ENCODE data around the gene LRRC9. TPM values are rescaled to one million over a fixed set of nuclear protein-coding genes. Genes with fewer than 3 reads are reported as not detected.
"Not testable (repeated sequence)": the region's sequence is repeated elsewhere in the genome, so short reads cannot be mapped to it uniquely, and the experiment has no call there.

Gene LRRC9
- total and polyA plus RNA-seq, 2 donors: under 0.01 TPM; not detected in 1

GRCh38 chr14:60008042-60008441, 88.1 kb downstream of the LRRC9 start:
- no peak overlapping the region for H3K4me3 ChIP-seq (ENCODE audit: low read length in 2 of 2)
- H3K36me3 ChIP-seq (ENCODE audit: control insufficient read depth in 2 of 2, insufficient read depth in 2 of 2, low read length in 1 of 2): no peaks in the 10 kb centered on the region
- no peaks in the 10 kb centered on the region for H3K27me3 ChIP-seq (ENCODE audit: control insufficient read depth in 2 of 2, insufficient read depth in 1 of 2, low read length in 1 of 2)
- H3K4me1 ChIP-seq (ENCODE audit: control insufficient read depth in 2 of 2, insufficient read depth in 2 of 2, low read length in 2 of 2): no peaks in the 10 kb centered on the region
- no peak overlapping the region for H3K27ac ChIP-seq (ENCODE audit: low read depth in 1 of 2, low read length in 1 of 2)
- WGBS: 88% methylated on average over 1 of the region's 1 CpG
- DNase-seq (ENCODE audit: low read depth in 6 of 9, low spot score in 9 of 9): no peak
- H3K9me3 ChIP-seq (ENCODE audit: control insufficient read depth in 2 of 2, insufficient read depth in 1 of 2, low read length in 1 of 2): peaks cover 0 to 7% of the 10 kb centered on the region in 2 donors

GRCh38 chr14:60010263-60010662, 90.3 kb downstream of the LRRC9 start:
- not testable (repeated sequence) for DNase-seq (ENCODE audit: low read depth in 6 of 9, low spot score in 9 of 9); H3K4me3 ChIP-seq (ENCODE audit: low read length in 2 of 2); H3K9me3 ChIP-seq (ENCODE audit: control insufficient read depth in 2 of 2, insufficient read depth in 1 of 2, low read length in 1 of 2); H3K27ac ChIP-seq (ENCODE audit: low read depth in 1 of 2, low read length in 1 of 2); H3K4me1 ChIP-seq (ENCODE audit: control insufficient read depth in 2 of 2, insufficient read depth in 2 of 2, low read length in 2 of 2); H3K36me3 ChIP-seq (ENCODE audit: control insufficient read depth in 2 of 2, insufficient read depth in 2 of 2, low read length in 1 of 2); H3K27me3 ChIP-seq (ENCODE audit: control insufficient read depth in 2 of 2, insufficient read depth in 1 of 2, low read length in 1 of 2)
- WGBS: 64% methylated on average over 4 of the region's 4 CpGs

- peaks cover 0 to 7% of the 10 kb centered on the region in 2 donors for H3K9me3 ChIP-seq (ENCODE audit: control insufficient read depth in 2 of 2, insufficient read depth in 1 of 2, low read length in 1 of 2)
- no peaks in the 10 kb centered on the region for H3K4me1 ChIP-seq (ENCODE audit: control insufficient read depth in 2 of 2, insufficient read depth in 2 of 2, low read length in 2 of 2)
- H3K36me3 ChIP-seq (ENCODE audit: control insufficient read depth in 2 of 2, insufficient read depth in 2 of 2, low read length in 1 of 2): no peaks in the 10 kb centered on the region
- H3K27ac ChIP-seq (ENCODE audit: low read depth in 1 of 2, low read length in 1 of 2): no peak overlapping the region
- no peak for DNase-seq (ENCODE audit: low read depth in 6 of 9, low spot score in 9 of 9)
- WGBS: 64% methylated on average over 1 of the region's 1 CpG
- H3K27me3 ChIP-seq (ENCODE audit: control insufficient read depth in 2 of 2, insufficient read depth in 1 of 2, low read length in 1 of 2): no peaks in the 10 kb centered on the region
- no peak overlapping the region for H3K4me3 ChIP-seq (ENCODE audit: low read length in 2 of 2)
Observed at GRCh38 chr14:60014402-60014801, 94.5 kb downstream of the LRRC9 start.

GRCh38 chr14:60021619-60022018, 101.7 kb downstream of the LRRC9 start:
- H3K9me3 ChIP-seq (ENCODE audit: control insufficient read depth in 2 of 2, insufficient read depth in 1 of 2, low read length in 1 of 2): no peaks in the 10 kb centered on the region
- no peak overlapping the region for H3K27ac ChIP-seq (ENCODE audit: low read depth in 1 of 2, low read length in 1 of 2)
- no peaks in the 10 kb centered on the region for H3K4me1 ChIP-seq (ENCODE audit: control insufficient read depth in 2 of 2, insufficient read depth in 2 of 2, low read length in 2 of 2)
- WGBS: 66% methylated on average over 2 of the region's 2 CpGs
- H3K27me3 ChIP-seq (ENCODE audit: control insufficient read depth in 2 of 2, insufficient read depth in 1 of 2, low read length in 1 of 2): no peaks in the 10 kb centered on the region
- no peaks in the 10 kb centered on the region for H3K36me3 ChIP-seq (ENCODE audit: control insufficient read depth in 2 of 2, insufficient read depth in 2 of 2, low read length in 1 of 2)
- DNase-seq (ENCODE audit: low read depth in 6 of 9, low spot score in 9 of 9): no peak
- no peak overlapping the region for H3K4me3 ChIP-seq (ENCODE audit: low read length in 2 of 2)

GRCh38 chr14:60025571-60025970, 105.6 kb downstream of the LRRC9 start:
- Histone ChIP-seq H3K4me3 (ENCODE audit: low read length in 2 of 2) (no peak overlapping the region), H3K9me3 (ENCODE audit: control insufficient read depth in 2 of 2, insufficient read depth in 1 of 2, low read length in 1 of 2) (no peaks in the 10 kb centered on the region), H3K27me3 (ENCODE audit: control insufficient read depth in 2 of 2, insufficient read depth in 1 of 2, low read length in 1 of 2) (no peaks in the 10 kb centered on the region), H3K4me1 (ENCODE audit: control insufficient read depth in 2 of 2, insufficient read depth in 2 of 2, low read length in 2 of 2) (no peaks in the 10 kb centered on the region), H3K36me3 (ENCODE audit: control insufficient read depth in 2 of 2, insufficient read depth in 2 of 2, low read length in 1 of 2) (no peaks in the 10 kb centered on the region), H3K27ac (ENCODE audit: low read depth in 1 of 2, low read length in 1 of 2) (no peak overlapping the region)
- DNase-seq (ENCODE audit: low read depth in 6 of 9, low spot score in 9 of 9): no peak

GRCh38 chr14:60035177-60035576, 115.2 kb downstream of the LRRC9 start:
- Histone ChIP-seq H3K36me3 (ENCODE audit: control insufficient read depth in 2 of 2, insufficient read depth in 2 of 2, low read length in 1 of 2) (no peaks in the 10 kb centered on the region), H3K4me3 (ENCODE audit: low read length in 2 of 2) (no peak overlapping the region), H3K27me3 (ENCODE audit: control insufficient read depth in 2 of 2, insufficient read depth in 1 of 2, low read length in 1 of 2) (no peaks in the 10 kb centered on the region), H3K9me3 (ENCODE audit: control insufficient read depth in 2 of 2, insufficient read depth in 1 of 2, low read length in 1 of 2) (no peaks in the 10 kb centered on the region), H3K27ac (ENCODE audit: low read depth in 1 of 2, low read length in 1 of 2) (no peak overlapping the region), H3K4me1 (ENCODE audit: control insufficient read depth in 2 of 2, insufficient read depth in 2 of 2, low read length in 2 of 2) (no peaks in the 10 kb centered on the region)
- no peak for DNase-seq (ENCODE audit: low read depth in 6 of 9, low spot score in 9 of 9)
- 94% methylated on average over 1 of the region's 1 CpG for WGBS

GRCh38 chr14:60047976-60048375, 128.0 kb downstream of the LRRC9 start:
- H3K4me3 ChIP-seq (ENCODE audit: low read length in 2 of 2); H3K36me3 ChIP-seq (ENCODE audit: control insufficient read depth in 2 of 2, insufficient read depth in 2 of 2, low read length in 1 of 2); H3K27me3 ChIP-seq (ENCODE audit: control insufficient read depth in 2 of 2, insufficient read depth in 1 of 2, low read length in 1 of 2); H3K9me3 ChIP-seq (ENCODE audit: control insufficient read depth in 2 of 2, insufficient read depth in 1 of 2, low read length in 1 of 2); H3K4me1 ChIP-seq (ENCODE audit: control insufficient read depth in 2 of 2, insufficient read depth in 2 of 2, low read length in 2 of 2); H3K27ac ChIP-seq (ENCODE audit: low read depth in 1 of 2, low read length in 1 of 2): not testable (repeated sequence)
- 37% methylated on average over 1 of the region's 1 CpG for WGBS
- peak in 1 of 9 donors; percentile 11 for DNase-seq (ENCODE audit: low read depth in 6 of 9, low spot score in 9 of 9)

- DNase-seq (ENCODE audit: low read depth in 6 of 9, low spot score in 9 of 9): peak in 1 of 9 donors; percentile 15
- 37% methylated on average over 3 of the region's 3 CpGs for WGBS
Observed at GRCh38 chr14:60051721-60052221, 131.8 kb downstream of the LRRC9 start.

GRCh38 chr14:60058087-60058486, 138.1 kb downstream of the LRRC9 start:
- Histone ChIP-seq H3K27me3 (ENCODE audit: control insufficient read depth in 2 of 2, insufficient read depth in 1 of 2, low read length in 1 of 2) (no peaks in the 10 kb centered on the region), H3K36me3 (ENCODE audit: control insufficient read depth in 2 of 2, insufficient read depth in 2 of 2, low read length in 1 of 2) (no peaks in the 10 kb centered on the region), H3K4me3 (ENCODE audit: low read length in 2 of 2) (no peak overlapping the region), H3K4me1 (ENCODE audit: control insufficient read depth in 2 of 2, insufficient read depth in 2 of 2, low read length in 2 of 2) (no peaks in the 10 kb centered on the region), H3K9me3 (ENCODE audit: control insufficient read depth in 2 of 2, insufficient read depth in 1 of 2, low read length in 1 of 2) (no peaks in the 10 kb centered on the region), H3K27ac (ENCODE audit: low read depth in 1 of 2, low read length in 1 of 2) (no peak overlapping the region)
- no peak for DNase-seq (ENCODE audit: low read depth in 6 of 9, low spot score in 9 of 9)
- 93% methylated on average over 1 of the region's 1 CpG for WGBS

More at GRCh38 chr14:60051721-60052221, 131.8 kb downstream of the LRRC9 start:
- Histone ChIP-seq H3K9me3 (ENCODE audit: control insufficient read depth in 2 of 2, insufficient read depth in 1 of 2, low read length in 1 of 2) (no peaks in the 10 kb centered on the region), H3K36me3 (ENCODE audit: control insufficient read depth in 2 of 2, insufficient read depth in 2 of 2, low read length in 1 of 2) (no peaks in the 10 kb centered on the region), H3K27me3 (ENCODE audit: control insufficient read depth in 2 of 2, insufficient read depth in 1 of 2, low read length in 1 of 2) (no peaks in the 10 kb centered on the region), H3K4me3 (ENCODE audit: low read length in 2 of 2) (no peak overlapping the region), H3K4me1 (ENCODE audit: control insufficient read depth in 2 of 2, insufficient read depth in 2 of 2, low read length in 2 of 2) (no peaks in the 10 kb centered on the region), H3K27ac (ENCODE audit: low read depth in 1 of 2, low read length in 1 of 2) (no peak overlapping the region)

- Histone ChIP-seq H3K27me3 (ENCODE audit: control insufficient read depth in 2 of 2, insufficient read depth in 1 of 2, low read length in 1 of 2) (no peaks in the 10 kb centered on the region), H3K4me1 (ENCODE audit: control insufficient read depth in 2 of 2, insufficient read depth in 2 of 2, low read length in 2 of 2) (no peaks in the 10 kb centered on the region), H3K27ac (ENCODE audit: low read depth in 1 of 2, low read length in 1 of 2) (no peak overlapping the region), H3K9me3 (ENCODE audit: control insufficient read depth in 2 of 2, insufficient read depth in 1 of 2, low read length in 1 of 2) (no peaks in the 10 kb centered on the region), H3K36me3 (ENCODE audit: control insufficient read depth in 2 of 2, insufficient read depth in 2 of 2, low read length in 1 of 2) (no peaks in the 10 kb centered on the region), H3K4me3 (ENCODE audit: low read length in 2 of 2) (no peak overlapping the region)
- no peak for DNase-seq (ENCODE audit: low read depth in 6 of 9, low spot score in 9 of 9)
- 96% methylated on average over 2 of the region's 2 CpGs for WGBS
Observed at GRCh38 chr14:60061371-60061770, 141.4 kb downstream of the LRRC9 start.

All from thymus (tissue), 11 donors.